Stimulated activated naive CD8-positive, alpha-beta T cell treated with anti-CD3 and anti-CD28 coated beads, Interleukin-15, Interleukin-2, amounts not matched to agents 100 U/mL and 50 U/mL, for 24 hours (primary cell): Measurements from ENCODE around the gene AGRN.
A peak's percentile ranks its signal among the peaks of the same experiment; 100 is the strongest.

Source experiments
- ATAC-seq: fragments of 150-1000 bp; cut with Tn5 transposase; one replicate; pipeline ENCODE4 v1.10.0; 2021
- DNase-seq: peaks from one replicate; pipeline ENCODE4 v3.0.0; 2021

AGRN gene

GRCh38 chr1:1037366-1038327, 17.7 kb downstream of the AGRN start:
- no peak for ATAC-seq

GRCh38 chr1:1038694-1039093, 18.8 kb downstream of the AGRN start:
- DNase-seq (no peak), ATAC-seq (no peak)

More at GRCh38 chr1:1037366-1038327, 17.7 kb downstream of the AGRN start:
- DNase-seq = no peak

- DNase-seq = peak; percentile 43
- ATAC-seq = peak; percentile 21
These were observed 19.4 kb downstream of the AGRN start for GRCh38 chr1:1039145-1039910.

GRCh38 chr1:1040004-1040991, 20.4 kb downstream of the AGRN start:
- DNase-seq (peak; percentile 79), ATAC-seq (peak; percentile 70)

GRCh38 chr1:1041092-1041523, 21.2 kb downstream of the AGRN start:
- DNase-seq (no peak), ATAC-seq (no peak)

GRCh38 chr1:1041873-1042272, 22.0 kb downstream of the AGRN start:
- no peak for ATAC-seq
- DNase-seq = no peak

GRCh38 chr1:1042835-1043234, 22.9 kb downstream of the AGRN start:
- ATAC-seq (no peak), DNase-seq (no peak)

GRCh38 chr1:1043411-1043810, 23.5 kb downstream of the AGRN start:
- no peak for DNase-seq

GRCh38 chr1:1043921-1044320, 24.0 kb downstream of the AGRN start:
- no peak for ATAC-seq
- no peak for DNase-seq

More at GRCh38 chr1:1043411-1043810, 23.5 kb downstream of the AGRN start:
- no peak for ATAC-seq

- ATAC-seq (no peak), DNase-seq (no peak)
These were observed 24.6 kb downstream of the AGRN start for GRCh38 chr1:1044455-1045078.

GRCh38 chr1:1045129-1045528, 25.2 kb downstream of the AGRN start:
- ATAC-seq = no peak
- no peak for DNase-seq

GRCh38 chr1:1046243-1046642, 26.3 kb downstream of the AGRN start:
- no peak for DNase-seq
- ATAC-seq = no peak

GRCh38 chr1:1046767-1047166, 26.8 kb downstream of the AGRN start:
- ATAC-seq (no peak), DNase-seq (no peak)

- ATAC-seq = no peak
These were observed 27.5 kb downstream of the AGRN start for GRCh38 chr1:1047407-1047806.

GRCh38 chr1:1047963-1048362, 28.0 kb downstream of the AGRN start:
- no peak for ATAC-seq
- no peak for DNase-seq

More at GRCh38 chr1:1047407-1047806, 27.5 kb downstream of the AGRN start:
- no peak for DNase-seq

GRCh38 chr1:1048765-1049164, 28.8 kb downstream of the AGRN start:
- no peak for ATAC-seq
- no peak for DNase-seq

- DNase-seq (no peak), ATAC-seq (no peak)
These were observed 29.6 kb downstream of the AGRN start for GRCh38 chr1:1049318-1050165.

GRCh38 chr1:1050577-1051052, 30.7 kb downstream of the AGRN start:
- no peak for DNase-seq
- no peak for ATAC-seq

- ATAC-seq = no peak
These were observed 31.3 kb downstream of the AGRN start for GRCh38 chr1:1051127-1051810.

More at GRCh38 chr1:1051127-1051810, 31.3 kb downstream of the AGRN start:
- DNase-seq = no peak
